Fibroblast of mammary gland (primary cell): ENCODE data around the gene CCDC186.

Experiments
- DNase-seq: peaks from one replicate; pipeline ENCODE4 v3.0.0-alpha.2; 2010; ENCODE audit warnings: low read depth
- H3K4me3 ChIP-seq: 2 replicates; pipeline ENCODE4 v1.5.1; 2011; ENCODE audit warnings: low read depth, mild to moderate bottlenecking, low read length, moderate library complexity; ENCODE audit not compliant: control insufficient read depth
- CTCF ChIP-seq: conservative IDR thresholded peaks from 2 replicates; pipeline ENCODE4 v1.5.1; 2011; ENCODE audit warnings: low read depth, low read length, inconsistent platforms; ENCODE audit not compliant: control insufficient read depth, insufficient read depth

CCDC186 gene

GRCh38 chr10:114078346-114078745 lies 95.7 kb downstream of the CCDC186 start:
- H3K4me3 ChIP-seq, result no peak overlapping the region
- no peak for TF ChIP-seq CTCF
- DNase-seq, result no peak

GRCh38 chr10:114077815-114078219 lies 96.2 kb downstream of the CCDC186 start:
- no peak overlapping the region for H3K4me3 ChIP-seq
- no peak for TF ChIP-seq CTCF
- DNase-seq, result no peak

- DNase-seq, result no peak
- no peak overlapping the region for H3K4me3 ChIP-seq
- no peak for TF ChIP-seq CTCF
Measured at GRCh38 chr10:114077347-114077746, 96.7 kb downstream of the CCDC186 start.

- no peak for TF ChIP-seq CTCF
- DNase-seq, result no peak
- no peak overlapping the region for H3K4me3 ChIP-seq
Measured at GRCh38 chr10:114075093-114075492, 98.9 kb downstream of the CCDC186 start.

- no peak for TF ChIP-seq CTCF
- H3K4me3 ChIP-seq, result no peak overlapping the region
- no peak for DNase-seq
Measured at GRCh38 chr10:114073395-114074186, 100.4 kb downstream of the CCDC186 start.

GRCh38 chr10:114071178-114071577 lies 102.8 kb downstream of the CCDC186 start:
- H3K4me3 ChIP-seq, result no peak overlapping the region
- no peak for DNase-seq
- TF ChIP-seq CTCF, result no peak
